ENCODE measurements around the gene EPHA1.
"Not testable (repeated sequence)": the region's sequence is repeated elsewhere in the genome, so short reads cannot be mapped to it uniquely, and the experiment has no call there.

The EPHA1 gene

GRCh38 chr7:143439866-143440265 is 31.2 kb upstream of the EPHA1 start:
- DNase-seq (ENCODE audit: low spot score in 2 of 2) (no peak), ATAC-seq (no peak)
- Mint-ChIP-seq H3K27ac (no peak overlapping the region), H3K4me3 (no peak overlapping the region), H3K9me3 (no peaks in the 10 kb centered on the region), H3K4me1 (peaks cover 9% of the 10 kb centered on the region), H3K36me3 (no peaks in the 10 kb centered on the region)

GRCh38 chr7:143437578-143437977 is 28.9 kb upstream of the EPHA1 start:
- DNase-seq (ENCODE audit: low spot score in 2 of 2) (no peak), ATAC-seq (peak; percentile 31)
- peak overlapping the region; percentile 35 for H3K27ac Mint-ChIP-seq
- H3K4me3 Mint-ChIP-seq, result no peak overlapping the region
- peaks cover 9% of the 10 kb centered on the region for H3K4me1 Mint-ChIP-seq
- no peaks in the 10 kb centered on the region for H3K9me3 Mint-ChIP-seq
- H3K36me3 Mint-ChIP-seq, result no peaks in the 10 kb centered on the region

- no peaks in the 10 kb centered on the region for H3K9me3 Mint-ChIP-seq
- DNase-seq (ENCODE audit: low spot score in 2 of 2) (no peak), ATAC-seq (no peak)
- H3K4me3 Mint-ChIP-seq, result no peak overlapping the region
- H3K4me1 Mint-ChIP-seq, result peaks cover 9% of the 10 kb centered on the region
- H3K36me3 Mint-ChIP-seq, result no peaks in the 10 kb centered on the region
- H3K27ac Mint-ChIP-seq, result no peak overlapping the region
Measured at GRCh38 chr7:143436325-143436946, 27.8 kb upstream of the EPHA1 start.

- H3K4me3 Mint-ChIP-seq, result no peak overlapping the region
- H3K9me3 Mint-ChIP-seq, result no peaks in the 10 kb centered on the region
- H3K4me1 Mint-ChIP-seq, result peaks cover 9% of the 10 kb centered on the region
- DNase-seq (ENCODE audit: low spot score in 2 of 2) (no peak), ATAC-seq (no peak)
- H3K36me3 Mint-ChIP-seq, result no peaks in the 10 kb centered on the region
- no peak overlapping the region for H3K27ac Mint-ChIP-seq
Measured at GRCh38 chr7:143435266-143435665, 26.6 kb upstream of the EPHA1 start.

- ATAC-seq (no peak), DNase-seq (ENCODE audit: low spot score in 2 of 2) (no peak)
- no peak overlapping the region for H3K4me3 Mint-ChIP-seq
- H3K9me3 Mint-ChIP-seq, result no peaks in the 10 kb centered on the region
- H3K27ac Mint-ChIP-seq, result no peak overlapping the region
- H3K36me3 Mint-ChIP-seq, result no peaks in the 10 kb centered on the region
- H3K4me1 Mint-ChIP-seq, result peaks cover 9% of the 10 kb centered on the region
Measured at GRCh38 chr7:143434660-143435059, 26.0 kb upstream of the EPHA1 start.

GRCh38 chr7:143433759-143434158 is 25.1 kb upstream of the EPHA1 start:
- no peak overlapping the region for H3K27ac Mint-ChIP-seq
- H3K36me3 Mint-ChIP-seq, result no peaks in the 10 kb centered on the region
- ATAC-seq, result no peak
- H3K9me3 Mint-ChIP-seq, result no peaks in the 10 kb centered on the region
- DNase-seq (ENCODE audit: low spot score in 2 of 2), result no peak
- no peak overlapping the region for H3K4me3 Mint-ChIP-seq
- H3K4me1 Mint-ChIP-seq, result peaks cover 9% of the 10 kb centered on the region

GRCh38 chr7:143431109-143431508 is 22.5 kb upstream of the EPHA1 start:
- H3K36me3 Mint-ChIP-seq, result no peaks in the 10 kb centered on the region
- ATAC-seq (no peak), DNase-seq (ENCODE audit: low spot score in 2 of 2) (no peak)
- no peak overlapping the region for H3K27ac Mint-ChIP-seq
- H3K4me1 Mint-ChIP-seq, result no peaks in the 10 kb centered on the region
- H3K4me3 Mint-ChIP-seq, result no peak overlapping the region
- H3K9me3 Mint-ChIP-seq, result no peaks in the 10 kb centered on the region

GRCh38 chr7:143429770-143430698 is 21.4 kb upstream of the EPHA1 start:
- H3K36me3 Mint-ChIP-seq, result no peaks in the 10 kb centered on the region
- no peak overlapping the region for H3K27ac Mint-ChIP-seq
- H3K4me3 Mint-ChIP-seq, result no peak overlapping the region
- no peaks in the 10 kb centered on the region for H3K4me1 Mint-ChIP-seq
- ATAC-seq (no peak), DNase-seq (ENCODE audit: low spot score in 2 of 2) (no peak)
- no peaks in the 10 kb centered on the region for H3K9me3 Mint-ChIP-seq

GRCh38 chr7:143426479-143427142 is 18.0 kb upstream of the EPHA1 start:
- Mint-ChIP-seq H3K36me3 (no peaks in the 10 kb centered on the region), H3K4me3 (no peak overlapping the region), H3K27ac (peak overlapping the region; percentile 75), H3K9me3 (no peaks in the 10 kb centered on the region), H3K4me1 (no peaks in the 10 kb centered on the region)
- no peak for ATAC-seq
- DNase-seq (ENCODE audit: low spot score in 2 of 2), result no peak

- H3K9me3 Mint-ChIP-seq; H3K36me3 Mint-ChIP-seq; H3K27ac Mint-ChIP-seq; H3K4me1 Mint-ChIP-seq; H3K4me3 Mint-ChIP-seq; DNase-seq (ENCODE audit: low spot score in 2 of 2); ATAC-seq: not testable (repeated sequence)
Measured at GRCh38 chr7:143424476-143424875, 15.8 kb upstream of the EPHA1 start.

GRCh38 chr7:143422033-143422432 is 13.4 kb upstream of the EPHA1 start:
- DNase-seq (ENCODE audit: low spot score in 2 of 2), result no peak
- Mint-ChIP-seq H3K4me3 (no peak overlapping the region), H3K27ac (no peak overlapping the region)

GRCh38 chr7:143420624-143421023 is 12.0 kb upstream of the EPHA1 start:
- not testable (repeated sequence) for H3K9me3 Mint-ChIP-seq; H3K4me3 Mint-ChIP-seq; H3K4me1 Mint-ChIP-seq; H3K27ac Mint-ChIP-seq; DNase-seq (ENCODE audit: low spot score in 2 of 2); H3K36me3 Mint-ChIP-seq; ATAC-seq

More at GRCh38 chr7:143422033-143422432, 13.4 kb upstream of the EPHA1 start:
- no peaks in the 10 kb centered on the region for H3K9me3 Mint-ChIP-seq
- H3K36me3 Mint-ChIP-seq, result no peaks in the 10 kb centered on the region
- no peak for ATAC-seq
- H3K4me1 Mint-ChIP-seq, result no peaks in the 10 kb centered on the region

GRCh38 chr7:143419880-143420279 is 11.2 kb upstream of the EPHA1 start:
- Mint-ChIP-seq H3K36me3 (no peaks in the 10 kb centered on the region), H3K27ac (no peak overlapping the region), H3K4me3 (no peak overlapping the region), H3K9me3 (no peaks in the 10 kb centered on the region), H3K4me1 (no peaks in the 10 kb centered on the region)
- ATAC-seq (no peak), DNase-seq (ENCODE audit: low spot score in 2 of 2) (no peak)

GRCh38 chr7:143418681-143419458 is 10.2 kb upstream of the EPHA1 start:
- no peak for ATAC-seq
- Mint-ChIP-seq H3K36me3 (no peaks in the 10 kb centered on the region), H3K4me3 (no peak overlapping the region), H3K9me3 (no peaks in the 10 kb centered on the region), H3K4me1 (no peaks in the 10 kb centered on the region), H3K27ac (peak overlapping the region; percentile 38)
- no peak for DNase-seq (ENCODE audit: low spot score in 2 of 2)

All from stimulated activated effector memory CD8-positive, alpha-beta T cell treated with anti-CD3 and anti-CD28 coated beads, Interleukin-12 subunit alpha, Interleukin-12 subunit beta, amount 100 ng/mL, for 72 hours (primary cell).